Measurements from ENCODE around the gene SEL1L. TPM values are rescaled to one million over a fixed set of nuclear protein-coding genes. Genes with fewer than 3 reads are reported as not detected.

The SEL1L gene
- total RNA-seq, 1 experiment from 2014 or later, result 41.4 TPM

- BruUV-seq (replicated peaks), result no TSS peak
- TF ChIP-seq SIN3A (IDR thresholded peaks at IDR 0.05; ENCODE audit: low read depth) (no peak), MAX (IDR thresholded peaks at IDR 0.05) (no peak), TCF7L2 (IDR thresholded peaks at IDR 0.05; ENCODE audit: borderline replicate concordance, extremely low read depth, insufficient read depth, insufficient read length) (no peak), ATF3 (IDR thresholded peaks at IDR 0.05) (no peak), EZH2phosphoT487 (IDR thresholded peaks at IDR 0.05; ENCODE audit: borderline replicate concordance) (no peak)
- POLR2A ChIA-PET, result no interaction called here
- Histone ChIP-seq H3K4me2 (ENCODE audit: low read length) (no peak overlapping the region), H3K36me3 (ENCODE audit: control insufficient read depth in 1 of 2, insufficient read depth in 2 of 2, low read length in 2 of 2) (no peaks in the 10 kb centered on the region), H3K79me2 (ENCODE audit: insufficient read depth, low read length) (no peaks in the 10 kb centered on the region), H3K27ac (ENCODE audit: low read depth, low read length) (no peak overlapping the region), H2AFZ (ENCODE audit: low read depth, low read length, poor library complexity, severe bottlenecking) (no peak overlapping the region), H3K4me1 (ENCODE audit: control insufficient read depth in 1 of 2, insufficient read depth in 2 of 2, low read length in 2 of 2) (no peaks in the 10 kb centered on the region; a peak in 1 of 4 replicates), H3K9ac (ENCODE audit: low read length) (no peak overlapping the region), H4K20me1 (ENCODE audit: insufficient read depth) (no peaks in the 10 kb centered on the region), H3K9me2 (ENCODE audit: insufficient read depth) (no peaks in the 10 kb centered on the region), H3K9me3 (ENCODE audit: control insufficient read depth in 1 of 2, insufficient read depth in 1 of 2, low read depth in 1 of 2, low read length in 2 of 2) (no peaks in the 10 kb centered on the region), H3K27me3 (ENCODE audit: insufficient read depth, low read length) (no peaks in the 10 kb centered on the region), H3K4me3 (replicated peaks in 1 of 2; ENCODE audit: low read depth in 1 of 2, low read length in 2 of 2) (no peak overlapping the region)
- RAD21 ChIA-PET (ENCODE audit: low non-redundant PET in 1 of 2, low total read pairs in 2 of 2, uncharacterized antibody in 2 of 2, unreplicated experiment in 2 of 2), result no interaction called here
- intact Hi-C loops (cut with micrococcal nuclease), result no loop called here
- CTCF ChIA-PET, result no interaction called here
- no peak for DNase-seq (ENCODE audit: low read depth, low spot score)
- ATAC-seq, result no peak
Observed at GRCh38 chr14:81423504-81423903, 110.1 kb downstream of the SEL1L start.

Other genes with a start within 250 kb of the SEL1L start
- gene STON2, start 133.5 kb downstream of the SEL1L start, total RNA-seq (2021; ENCODE audit: unreplicated experiment), result 4.1 TPM